Right lobe of liver (tissue), 6 donors: ENCODE data around the gene UBASH3B. TPM values are rescaled to one million over a fixed set of nuclear protein-coding genes. Genes with fewer than 3 reads are reported as not detected.

Experiments used
- ATAC-seq, 4 donors: fragments of 200-7000 bp; cut with Tn5 transposase; one replicate each; pipeline ENCODE4 v1.9.1; 2020; ENCODE audit warnings: mild to moderate bottlenecking in 4 of 4, moderate library complexity in 4 of 4
- DNase-seq, 3 donors: peaks; one replicate each; pipeline ENCODE4 v3.0.0-alpha.2; 2020
- H3K27ac ChIP-seq, 3 donors: fragments of 200-600 bp; one replicate each; pipeline ENCODE4 v1.8.0; 2022
- H3K27me3 ChIP-seq, 2 donors: fragments of 200-600 bp; one replicate each; pipeline ENCODE4 v1.8.0; 2022
- H3K36me3 ChIP-seq, 4 donors: fragments of 200-600 bp; sonication (generic) in 1 of 4; one replicate each; pipeline versions ENCODE4 v1.5.1 to v1.8.0; 2017 to 2022; ENCODE audit warnings: control low read depth in 1 of 4
- H3K4me1 ChIP-seq, 4 donors: fragments of 200-600 bp; sonication (generic) in 1 of 4; one replicate each; pipeline versions ENCODE4 v1.5.1 to v1.8.0; 2017 to 2022; ENCODE audit warnings: control low read depth in 1 of 4
- H3K4me3 ChIP-seq, 3 donors: fragments of 200-600 bp; one replicate each; pipeline ENCODE4 v1.8.0; 2022
- H3K9me3 ChIP-seq, 4 donors: fragments of 200-600 bp; sonication (generic) in 1 of 4; one replicate each; pipeline versions ENCODE4 v1.5.1 to v1.8.0; 2017 to 2022; ENCODE audit warnings: control low read depth in 1 of 4
- POLR2A ChIP-seq: fragments of 450-650 bp; IDR thresholded peaks from one replicate; pipeline ENCODE4 v1.6.1; 2017; ENCODE audit warnings: antibody characterized with exemption, mild to moderate bottlenecking
- WGBS: methylation state at CpG from one replicate; pipeline ENCODE4 v1.1.6; 2018; ENCODE audit warnings: low coverage, low lambda C conversion rate; ENCODE audit not compliant: insufficient coverage; ENCODE audit errors: missing lambda C conversion rate; 5-methylcytosine and 5-hydroxymethylcytosine counted together
- intact Hi-C, 2 donors: fragments of 100-400 bp; cut with DNase I; formaldehyde crosslinking; loops; one replicate each; pipeline versions ENCODE4 v1.11.2 to v1.14.1; 2022
- total RNA-seq, 6 experiments: library from RNA; depleted of rRNA in 2 of 6; stranded (reverse); fragments of >200 nt in 2 of 6; fragmentation: NEBNext Ultra II Directional in 3 of 6; extraction: Animal tissue kit (Norgen Biotek cat#: 25700) in 3 of 6; gene quantifications; one replicate each; pipeline versions ENCODE4 v1.1.0 to v1.2.4, GENCODE V29; 2016 to 2023
- TF ChIP-seq, protein P1 (sequence below), 4 donors: fragments of 200-600 bp in 3 of 4; fragments of 450-650 bp in 1 of 4; IDR thresholded peaks; one replicate each; pipeline versions ENCODE4 v1.5.1 to v1.8.0; 2016 to 2022; ENCODE audit warnings: antibody characterized with exemption in 4 of 4, mild to moderate bottlenecking in 2 of 4
- donor health status: DM: no; HTN: yes; CAD: no.
- donor health status: DM: no; HTN: no; CAD: no.
- donor health status: DM: no; HTN: no; CAD: no.
- donor health status: DM: no; HTN: yes; CAD: no.
- donor health status: DM: no; HTN: yes; CAD: no.

The UBASH3B gene
- total RNA-seq, 6 experiments from 2014 or later, result 1.7 to 10.5 (median 2.4) TPM

GRCh38 chr11:122816761-122817520 lies 161.4 kb downstream of the UBASH3B start:
- intact Hi-C loops, result no loop called here
- H3K4me1 ChIP-seq, result no peaks in the 10 kb centered on the region
- H3K9me3 ChIP-seq, result no peaks in the 10 kb centered on the region
- no peaks in the 10 kb centered on the region for H3K36me3 ChIP-seq
- H3K4me3 ChIP-seq, result no peak overlapping the region
- DNase-seq (no peak), ATAC-seq (peak; percentile 36 to 65 (median 40))
- no peak overlapping the region for H3K27ac ChIP-seq
- WGBS, result 25% methylated on average over 8 of the region's 8 CpGs
- H3K27me3 ChIP-seq, result no peaks in the 10 kb centered on the region
- TF ChIP-seq, protein P1, sequence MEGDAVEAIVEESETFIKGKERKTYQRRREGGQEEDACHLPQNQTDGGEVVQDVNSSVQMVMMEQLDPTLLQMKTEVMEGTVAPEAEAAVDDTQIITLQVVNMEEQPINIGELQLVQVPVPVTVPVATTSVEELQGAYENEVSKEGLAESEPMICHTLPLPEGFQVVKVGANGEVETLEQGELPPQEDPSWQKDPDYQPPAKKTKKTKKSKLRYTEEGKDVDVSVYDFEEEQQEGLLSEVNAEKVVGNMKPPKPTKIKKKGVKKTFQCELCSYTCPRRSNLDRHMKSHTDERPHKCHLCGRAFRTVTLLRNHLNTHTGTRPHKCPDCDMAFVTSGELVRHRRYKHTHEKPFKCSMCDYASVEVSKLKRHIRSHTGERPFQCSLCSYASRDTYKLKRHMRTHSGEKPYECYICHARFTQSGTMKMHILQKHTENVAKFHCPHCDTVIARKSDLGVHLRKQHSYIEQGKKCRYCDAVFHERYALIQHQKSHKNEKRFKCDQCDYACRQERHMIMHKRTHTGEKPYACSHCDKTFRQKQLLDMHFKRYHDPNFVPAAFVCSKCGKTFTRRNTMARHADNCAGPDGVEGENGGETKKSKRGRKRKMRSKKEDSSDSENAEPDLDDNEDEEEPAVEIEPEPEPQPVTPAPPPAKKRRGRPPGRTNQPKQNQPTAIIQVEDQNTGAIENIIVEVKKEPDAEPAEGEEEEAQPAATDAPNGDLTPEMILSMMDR (IDR thresholded peaks at IDR 0.05), result no peak
- TF ChIP-seq POLR2A, result no peak

DNA sequence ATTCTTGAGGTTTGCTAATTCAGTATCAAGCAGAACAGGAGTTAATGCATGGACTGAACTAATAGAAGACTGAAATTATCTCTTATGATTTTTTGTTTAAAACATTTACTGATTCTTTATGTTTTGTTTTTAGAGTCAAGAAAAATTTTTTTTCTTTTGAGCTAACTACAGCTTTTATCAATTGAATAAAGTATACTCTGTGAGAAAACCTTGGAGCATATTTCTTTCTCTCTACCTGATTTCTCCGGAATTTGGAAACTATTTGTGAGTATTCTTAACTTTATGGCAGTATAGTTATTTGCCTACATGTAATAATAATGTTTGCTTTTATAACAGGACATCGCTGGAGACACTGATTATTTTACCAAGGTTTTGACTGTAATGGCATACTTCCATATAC lies 164.6 kb downstream of the UBASH3B start:
- no peaks in the 10 kb centered on the region for H3K36me3 ChIP-seq
- ATAC-seq (no peak), DNase-seq (no peak)
- TF ChIP-seq, protein P1 (IDR thresholded peaks at IDR 0.05), result no peak
- TF ChIP-seq POLR2A, result no peak
- H3K27me3 ChIP-seq, result no peaks in the 10 kb centered on the region
- intact Hi-C loops, result no loop called here
- H3K4me3 ChIP-seq, result no peak overlapping the region
- H3K27ac ChIP-seq, result no peak overlapping the region
- H3K9me3 ChIP-seq, result no peaks in the 10 kb centered on the region
- no peaks in the 10 kb centered on the region for H3K4me1 ChIP-seq
- 59% methylated on average over 2 of the region's 2 CpGs for WGBS

DNA sequence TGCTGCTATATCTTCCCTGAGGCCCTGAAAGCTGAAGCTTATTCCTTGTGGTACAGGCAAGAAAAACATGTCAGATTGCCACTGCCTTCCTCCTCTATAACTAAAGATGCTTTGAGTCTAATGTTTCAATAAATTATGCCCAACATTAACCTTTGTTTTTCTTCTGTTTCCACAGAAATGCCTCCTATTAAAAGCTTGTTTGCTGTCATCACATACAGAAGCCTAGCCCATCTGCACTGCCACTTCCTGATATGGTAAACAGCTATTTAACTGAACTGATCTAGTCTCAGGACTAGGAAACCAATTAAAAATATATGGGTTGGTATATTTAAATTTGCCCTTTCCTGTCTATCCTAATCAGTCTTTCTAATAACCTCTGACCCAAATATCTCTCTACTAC lies 165.6 kb downstream of the UBASH3B start:
- intact Hi-C loops, result no loop called here
- no peak overlapping the region for H3K27ac ChIP-seq
- H3K9me3 ChIP-seq, result no peaks in the 10 kb centered on the region
- DNase-seq, result no peak
- TF ChIP-seq, protein P1 (IDR thresholded peaks at IDR 0.05), result no peak
- no peak for TF ChIP-seq POLR2A
- H3K27me3 ChIP-seq, result no peaks in the 10 kb centered on the region
- H3K4me1 ChIP-seq, result no peaks in the 10 kb centered on the region
- no peak overlapping the region for H3K4me3 ChIP-seq
- H3K36me3 ChIP-seq, result no peaks in the 10 kb centered on the region
- no peak for ATAC-seq

DNA sequence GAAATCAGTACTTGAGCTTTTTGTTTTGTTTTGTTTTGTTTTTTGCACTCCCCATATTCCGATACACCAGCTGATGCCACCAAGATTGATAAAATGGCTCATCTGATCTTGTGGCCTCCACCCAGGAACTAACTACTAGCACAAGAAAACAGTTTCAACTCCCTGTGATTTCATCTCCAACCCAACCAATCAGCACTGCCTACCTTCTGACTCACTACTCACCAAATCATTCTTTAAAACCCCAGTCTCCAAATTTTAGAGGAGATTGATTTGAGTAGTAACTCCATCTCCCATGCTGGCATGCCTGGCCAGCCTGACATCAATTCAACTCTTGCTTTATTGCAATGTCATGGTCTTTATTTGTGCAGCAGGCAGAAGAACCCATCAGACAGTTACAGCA lies 166.7 kb downstream of the UBASH3B start:
- 63% methylated on average over 1 of the region's 1 CpG for WGBS
- DNase-seq, result no peak
- ATAC-seq, result no peak
- no peaks in the 10 kb centered on the region for H3K4me1 ChIP-seq
- no peaks in the 10 kb centered on the region for H3K27me3 ChIP-seq
- H3K27ac ChIP-seq, result no peak overlapping the region
- intact Hi-C loops, result no loop called here
- H3K9me3 ChIP-seq, result no peaks in the 10 kb centered on the region
- H3K36me3 ChIP-seq, result no peaks in the 10 kb centered on the region
- TF ChIP-seq POLR2A, result no peak
- TF ChIP-seq, protein P1 (IDR thresholded peaks at IDR 0.05), result no peak
- H3K4me3 ChIP-seq, result no peak overlapping the region
